ENCODE results near the gene BEST3. TPM values are rescaled to one million over a fixed set of nuclear protein-coding genes. Genes with fewer than 3 reads are reported as not detected.

BEST3 gene
- total RNA-seq, 1 donor from 2014 or later: 0.80 TPM

DNA sequence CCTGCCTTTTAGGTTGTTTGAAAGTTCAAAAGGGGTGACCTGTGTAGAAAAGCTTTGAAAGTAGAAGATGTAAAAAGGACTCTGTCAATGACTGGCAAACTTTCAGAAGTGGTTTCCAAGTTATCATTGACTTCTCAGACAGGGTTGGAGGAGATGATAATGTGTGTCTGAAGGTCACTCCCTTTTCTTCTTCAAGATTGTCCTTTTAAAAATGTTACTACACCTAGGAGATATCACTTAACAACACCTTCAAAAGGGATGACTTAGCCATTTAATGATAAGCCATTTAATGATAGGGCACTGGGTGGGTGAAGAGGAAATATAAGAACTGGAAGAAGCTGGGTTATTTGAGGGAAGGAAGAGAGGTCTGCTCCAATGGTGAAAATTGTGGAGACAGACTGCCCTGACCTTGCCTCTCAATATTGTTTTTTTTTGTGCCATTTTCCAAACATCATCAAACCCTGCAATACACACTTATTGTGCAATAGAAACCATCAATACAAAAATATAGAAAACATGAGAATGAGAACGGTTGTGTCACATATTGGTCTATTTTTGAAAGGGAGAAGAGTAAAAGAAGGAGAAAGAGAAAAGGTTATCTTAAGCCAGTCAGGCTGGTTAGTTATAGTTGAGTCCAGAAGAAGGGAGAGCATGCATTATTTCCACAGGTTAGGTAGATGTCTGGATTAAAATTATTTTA, 38.8 kb downstream of the BEST3 start:
- no peak overlapping the region for H3K27ac ChIP-seq (replicated peaks)
- H3K4me1 ChIP-seq: peaks cover 23% of the 10 kb centered on the region
- H3K27me3 ChIP-seq (ENCODE audit: low read depth): no peaks in the 10 kb centered on the region
- H3K4me3 ChIP-seq: no peak overlapping the region
- intact Hi-C loops (cut with micrococcal nuclease): no loop called here
- no peak for TF ChIP-seq CTCF (IDR thresholded peaks at IDR 0.05; ENCODE audit: borderline replicate concordance)
- no peak for DNase-seq
- H3K9me3 ChIP-seq (replicated peaks): no peaks in the 10 kb centered on the region
- H3K36me3 ChIP-seq: no peaks in the 10 kb centered on the region

- Histone ChIP-seq H3K4me1 (peaks cover 24% of the 10 kb centered on the region), H3K9me3 (replicated peaks) (no peaks in the 10 kb centered on the region), H3K4me3 (no peak overlapping the region), H3K36me3 (no peaks in the 10 kb centered on the region), H3K27me3 (ENCODE audit: low read depth) (no peaks in the 10 kb centered on the region), H3K27ac (replicated peaks) (no peak overlapping the region)
- DNase-seq: no peak
- no peak for TF ChIP-seq CTCF (IDR thresholded peaks at IDR 0.05; ENCODE audit: borderline replicate concordance)
- intact Hi-C loops (cut with micrococcal nuclease): no loop called here
These were observed 40.9 kb downstream of the BEST3 start for GRCh38 chr12:69658203-69658602.

DNA sequence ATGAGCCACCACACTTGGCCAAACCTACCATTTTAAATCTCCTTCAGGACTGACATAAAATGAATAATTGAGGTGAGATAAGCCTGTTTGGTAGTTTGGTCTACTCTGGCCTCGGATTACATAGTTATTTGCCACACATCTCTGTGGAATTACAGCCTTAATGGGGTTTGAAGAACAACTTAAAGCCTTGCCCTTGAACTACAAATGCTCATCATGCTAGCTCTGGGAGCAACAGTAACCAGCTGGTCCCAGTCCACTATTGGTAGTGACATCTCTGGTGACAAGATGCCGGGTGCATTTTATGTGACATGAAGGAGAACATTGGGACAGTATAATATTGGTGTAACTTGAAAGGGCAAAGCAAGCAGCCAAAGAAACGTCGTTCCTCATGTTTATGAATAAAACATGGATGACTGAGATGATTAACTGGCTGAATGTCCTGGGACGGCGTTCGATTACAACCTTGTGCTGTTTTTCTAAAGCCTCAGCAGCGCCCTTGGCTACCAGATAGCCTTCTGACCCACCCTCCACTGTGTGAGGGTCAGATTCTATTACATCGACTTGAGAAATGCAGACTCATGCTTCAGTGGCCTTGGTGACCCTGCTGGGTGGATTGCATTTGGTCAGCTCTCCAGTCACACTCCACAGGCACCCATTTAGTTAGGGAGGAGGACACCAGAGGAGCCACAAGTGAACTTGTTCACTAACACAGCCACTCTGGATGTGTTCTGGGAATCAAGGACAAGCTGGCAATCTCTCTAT, 41.5 kb downstream of the BEST3 start:
- intact Hi-C loops (cut with micrococcal nuclease): no loop called here
- no peaks in the 10 kb centered on the region for H3K9me3 ChIP-seq (replicated peaks)
- H3K27me3 ChIP-seq (ENCODE audit: low read depth): no peaks in the 10 kb centered on the region
- no peak for DNase-seq
- H3K36me3 ChIP-seq: no peaks in the 10 kb centered on the region
- no peak for TF ChIP-seq CTCF (IDR thresholded peaks at IDR 0.05; ENCODE audit: borderline replicate concordance)
- H3K4me1 ChIP-seq: peaks cover 24% of the 10 kb centered on the region
- H3K27ac ChIP-seq (replicated peaks): no peak overlapping the region
- no peak overlapping the region for H3K4me3 ChIP-seq

- Histone ChIP-seq H3K9me3 (replicated peaks) (no peaks in the 10 kb centered on the region), H3K4me1 (peaks cover 17% of the 10 kb centered on the region), H3K27ac (replicated peaks) (no peak overlapping the region), H3K4me3 (no peak overlapping the region), H3K27me3 (ENCODE audit: low read depth) (no peaks in the 10 kb centered on the region), H3K36me3 (no peaks in the 10 kb centered on the region)
- no peak for TF ChIP-seq CTCF (IDR thresholded peaks at IDR 0.05; ENCODE audit: borderline replicate concordance)
- intact Hi-C loops (cut with micrococcal nuclease): no loop called here
- DNase-seq: no peak
These were observed 43.3 kb downstream of the BEST3 start for GRCh38 chr12:69655616-69656340.

- H3K27me3 ChIP-seq (ENCODE audit: low read depth): no peaks in the 10 kb centered on the region
- no peaks in the 10 kb centered on the region for H3K9me3 ChIP-seq (replicated peaks)
- no peak overlapping the region for H3K27ac ChIP-seq (replicated peaks)
- H3K36me3 ChIP-seq: no peaks in the 10 kb centered on the region
- no peak for TF ChIP-seq CTCF (IDR thresholded peaks at IDR 0.05; ENCODE audit: borderline replicate concordance)
- H3K4me3 ChIP-seq: no peak overlapping the region
- no peak for DNase-seq
- intact Hi-C loops (cut with micrococcal nuclease): no loop called here
- H3K4me1 ChIP-seq: peaks cover 17% of the 10 kb centered on the region
These were observed 45.4 kb downstream of the BEST3 start for GRCh38 chr12:69653703-69654102.

All from left ventricle myocardium inferior (tissue), 1 donor.